ENCODE data around the gene PSD. TPM values are rescaled to one million over a fixed set of nuclear protein-coding genes. Genes with fewer than 3 reads are reported as not detected.

PSD gene
- total RNA-seq, 1 experiment from 2014 or later: 6.1 TPM

- H3K36me3 ChIP-seq (replicated peaks; ENCODE audit: control insufficient read depth, insufficient read depth, low read length): no peaks in the 10 kb centered on the region
- peaks cover 35% of the 10 kb centered on the region for H3K27me3 ChIP-seq (ENCODE audit: control insufficient read depth, insufficient read depth, low read length)
- DNase-seq: peak; percentile 96
- H3K4me3 ChIP-seq (ENCODE audit: insufficient read depth, low read depth, low read length): peak within 1 kb of the TSS; percentile 85
Measured at GRCh38 chr10:102432162-102432950, 13.8 kb upstream of the PSD start, which contains the start of gene CUEDC2. Gene CUEDC2, minus strand, starts transcription at chr10:102432574. Its CDS starts 7,386 bp downstream, at chr10:102425188.

GRCh38 chr10:102431452-102432124 lies 13.0 kb upstream of the PSD start:
- Histone ChIP-seq H3K36me3 (replicated peaks; ENCODE audit: control insufficient read depth, insufficient read depth, low read length) (no peaks in the 10 kb centered on the region), H3K4me3 (ENCODE audit: insufficient read depth, low read depth, low read length) (peak overlapping the region; percentile 85), H3K27me3 (ENCODE audit: control insufficient read depth, insufficient read depth, low read length) (peaks cover 35% of the 10 kb centered on the region)
- peak; percentile 61 for DNase-seq

- peaks cover 15% of the 10 kb centered on the region for H3K27me3 ChIP-seq (ENCODE audit: control insufficient read depth, insufficient read depth, low read length)
- H3K36me3 ChIP-seq (replicated peaks; ENCODE audit: control insufficient read depth, insufficient read depth, low read length): no peaks in the 10 kb centered on the region
- DNase-seq: peak; percentile 39
- H3K4me3 ChIP-seq (ENCODE audit: insufficient read depth, low read depth, low read length): no peak overlapping the region
Measured at GRCh38 chr10:102429468-102429867, 10.9 kb upstream of the PSD start.

- DNase-seq: no peak
- H3K4me3 ChIP-seq (ENCODE audit: insufficient read depth, low read depth, low read length): no peak overlapping the region
Measured at GRCh38 chr10:102426803-102427287, 8.3 kb upstream of the PSD start.

GRCh38 chr10:102425444-102425843 lies 6.9 kb upstream of the PSD start:
- Histone ChIP-seq H3K36me3 (replicated peaks; ENCODE audit: control insufficient read depth, insufficient read depth, low read length) (peaks cover 1% of the 10 kb centered on the region), H3K4me3 (ENCODE audit: insufficient read depth, low read depth, low read length) (no peak overlapping the region), H3K27me3 (ENCODE audit: control insufficient read depth, insufficient read depth, low read length) (peaks cover 9% of the 10 kb centered on the region; the same call in 1 of the 2 replicates)
- DNase-seq: no peak

More at GRCh38 chr10:102426803-102427287, 8.3 kb upstream of the PSD start:
- Histone ChIP-seq H3K27me3 (ENCODE audit: control insufficient read depth, insufficient read depth, low read length) (peaks cover 6% of the 10 kb centered on the region; the same call in 1 of the 2 replicates), H3K36me3 (replicated peaks; ENCODE audit: control insufficient read depth, insufficient read depth, low read length) (peaks cover 1% of the 10 kb centered on the region)

- Histone ChIP-seq H3K4me3 (ENCODE audit: insufficient read depth, low read depth, low read length) (no peak overlapping the region), H3K36me3 (replicated peaks; ENCODE audit: control insufficient read depth, insufficient read depth, low read length) (peaks cover 1% of the 10 kb centered on the region), H3K27me3 (ENCODE audit: control insufficient read depth, insufficient read depth, low read length) (peaks cover 9% of the 10 kb centered on the region; the same call in 1 of the 2 replicates)
- peak; percentile 28 for DNase-seq
Measured at GRCh38 chr10:102424916-102425315, 6.3 kb upstream of the PSD start.

GRCh38 chr10:102424145-102424544 lies 5.6 kb upstream of the PSD start:
- DNase-seq: no peak

GRCh38 chr10:102423372-102423968 lies 4.9 kb upstream of the PSD start:
- no peak overlapping the region for H3K4me3 ChIP-seq (ENCODE audit: insufficient read depth, low read depth, low read length)
- peaks cover 1% of the 10 kb centered on the region for H3K36me3 ChIP-seq (replicated peaks; ENCODE audit: control insufficient read depth, insufficient read depth, low read length)
- H3K27me3 ChIP-seq (ENCODE audit: control insufficient read depth, insufficient read depth, low read length): peaks cover 9% of the 10 kb centered on the region; the same call in 1 of the 2 replicates
- DNase-seq: no peak

More at GRCh38 chr10:102424145-102424544, 5.6 kb upstream of the PSD start:
- Histone ChIP-seq H3K27me3 (ENCODE audit: control insufficient read depth, insufficient read depth, low read length) (peaks cover 9% of the 10 kb centered on the region; the same call in 1 of the 2 replicates), H3K4me3 (ENCODE audit: insufficient read depth, low read depth, low read length) (no peak overlapping the region), H3K36me3 (replicated peaks; ENCODE audit: control insufficient read depth, insufficient read depth, low read length) (peaks cover 1% of the 10 kb centered on the region)

GRCh38 chr10:102422545-102423129 lies 4.1 kb upstream of the PSD start:
- Histone ChIP-seq H3K36me3 (replicated peaks; ENCODE audit: control insufficient read depth, insufficient read depth, low read length) (peaks cover 1% of the 10 kb centered on the region), H3K27me3 (ENCODE audit: control insufficient read depth, insufficient read depth, low read length) (peaks cover 9% of the 10 kb centered on the region; the same call in 1 of the 2 replicates), H3K4me3 (ENCODE audit: insufficient read depth, low read depth, low read length) (peak overlapping the region; percentile 97)
- DNase-seq: peak; percentile 90

GRCh38 chr10:102421757-102422512 lies 3.4 kb upstream of the PSD start:
- peak; percentile 74 for DNase-seq

GRCh38 chr10:102421507-102421756 lies 2.8 kb upstream of the PSD start:
- H3K36me3 ChIP-seq (replicated peaks; ENCODE audit: control insufficient read depth, insufficient read depth, low read length): peaks cover 1% of the 10 kb centered on the region
- DNase-seq: no peak
- H3K4me3 ChIP-seq (ENCODE audit: insufficient read depth, low read depth, low read length): peak overlapping the region; percentile 97
- peaks cover 9% of the 10 kb centered on the region; the same call in 1 of the 2 replicates for H3K27me3 ChIP-seq (ENCODE audit: control insufficient read depth, insufficient read depth, low read length)

More at GRCh38 chr10:102421757-102422512, 3.4 kb upstream of the PSD start:
- peak overlapping the region; percentile 97 for H3K4me3 ChIP-seq (ENCODE audit: insufficient read depth, low read depth, low read length)
- peaks cover 9% of the 10 kb centered on the region; the same call in 1 of the 2 replicates for H3K27me3 ChIP-seq (ENCODE audit: control insufficient read depth, insufficient read depth, low read length)
- H3K36me3 ChIP-seq (replicated peaks; ENCODE audit: control insufficient read depth, insufficient read depth, low read length): peaks cover 1% of the 10 kb centered on the region

GRCh38 chr10:102420714-102421506 lies 2.3 kb upstream of the PSD start, which contains the start of gene FBXL15:
Gene FBXL15, plus strand, starts transcription at chr10:102420836. Its CDS starts 294 bp downstream, at chr10:102421130.
- DNase-seq: peak; percentile 98
- peaks cover 1% of the 10 kb centered on the region for H3K36me3 ChIP-seq (replicated peaks; ENCODE audit: control insufficient read depth, insufficient read depth, low read length)
- H3K4me3 ChIP-seq (ENCODE audit: insufficient read depth, low read depth, low read length): peak within 1 kb of the TSS; percentile 97
- H3K27me3 ChIP-seq (ENCODE audit: control insufficient read depth, insufficient read depth, low read length): peaks cover 9% of the 10 kb centered on the region; the same call in 1 of the 2 replicates

- H3K4me3 ChIP-seq (ENCODE audit: insufficient read depth, low read depth, low read length): peak overlapping the region; percentile 97
- peaks cover 1% of the 10 kb centered on the region for H3K36me3 ChIP-seq (replicated peaks; ENCODE audit: control insufficient read depth, insufficient read depth, low read length)
- H3K27me3 ChIP-seq (ENCODE audit: control insufficient read depth, insufficient read depth, low read length): peaks cover 9% of the 10 kb centered on the region; the same call in 1 of the 2 replicates
- peak; percentile 69 for DNase-seq
Measured at GRCh38 chr10:102420181-102420713, 1.7 kb upstream of the PSD start.
